GM23338 (cell line): ENCODE measurements around the gene PLEKHG4B. TPM values are rescaled to one million over a fixed set of nuclear protein-coding genes. Genes with fewer than 3 reads are reported as not detected.

Experiments used
- ATAC-seq: fragments of 200-7000 bp; cut with Tn5 transposase; 3 replicates; pipeline ENCODE4 v1.9.1; 2020
- DNase-seq: peaks from one replicate; pipeline ENCODE4 v3.0.0-alpha.2; 2015; ENCODE audit warnings: low spot score
- H2AFZ ChIP-seq: fragments of 200-600 bp; sonication (generic); 2 replicates; pipeline ENCODE4 v1.8.0; 2016; ENCODE audit warnings: antibody characterized with exemption, mild to moderate bottlenecking, moderate library complexity
- H3F3A ChIP-seq: fragments of 200-600 bp; sonication (generic); replicated peaks from 2 replicates; pipeline ENCODE4 v1.8.0; 2017; ENCODE audit warnings: antibody characterized with exemption, mixed run types, low read depth
- H3K27ac ChIP-seq: fragments of 200-600 bp; sonication (generic); 2 replicates; pipeline ENCODE4 v1.6.1; 2016; ENCODE audit warnings: low read depth
- H3K27me3 ChIP-seq: fragments of 200-600 bp; sonication (generic); 2 replicates; pipeline ENCODE4 v1.8.0; 2016; ENCODE audit warnings: mild to moderate bottlenecking, mixed run types, moderate library complexity; ENCODE audit not compliant: insufficient read depth
- H3K36me3 ChIP-seq: fragments of 200-600 bp; sonication (generic); 2 replicates; pipeline ENCODE4 v1.8.0; 2016; ENCODE audit warnings: mild to moderate bottlenecking; ENCODE audit not compliant: insufficient read depth
- H3K4me1 ChIP-seq: fragments of 200-600 bp; sonication (generic); 2 replicates; pipeline ENCODE4 v1.8.0; 2016; ENCODE audit warnings: mild to moderate bottlenecking, moderate library complexity; ENCODE audit not compliant: insufficient read depth
- H3K4me2 ChIP-seq: fragments of 200-600 bp; sonication (generic); 2 replicates; pipeline ENCODE4 v1.7.1; 2017; ENCODE audit warnings: mixed run types
- H3K4me3 ChIP-seq: fragments of 200-600 bp; sonication (generic); 2 replicates; pipeline ENCODE4 v1.6.1; 2016; ENCODE audit warnings: mixed run types
- H3K79me2 ChIP-seq: fragments of 200-600 bp; sonication (generic); replicated peaks from 2 replicates; pipeline ENCODE4 v1.8.0; 2017; ENCODE audit warnings: mild to moderate bottlenecking; ENCODE audit not compliant: insufficient read depth
- H3K9me2 ChIP-seq: fragments of 200-600 bp; sonication (generic); 2 replicates; pipeline ENCODE4 v1.8.0; 2017; ENCODE audit not compliant: insufficient read depth
- H4K20me1 ChIP-seq: fragments of 200-600 bp; sonication (generic); replicated peaks from 2 replicates; pipeline ENCODE4 v1.8.0; 2017; ENCODE audit warnings: mild to moderate bottlenecking; ENCODE audit not compliant: insufficient read depth
- H3K27ac Mint-ChIP-seq: 2 replicates; pipeline ENCODE4 v1.8.0; 2020; ENCODE audit warnings: inconsistent platforms, mild to moderate bottlenecking, moderate library complexity, mixed read lengths
- H3K27me3 Mint-ChIP-seq: 3 replicates; pipeline ENCODE4 v1.8.0; 2022; ENCODE audit warnings: low read depth, mild to moderate bottlenecking, moderate library complexity, mixed read lengths, inconsistent platforms; ENCODE audit not compliant: insufficient read depth, poor library complexity
- H3K36me3 Mint-ChIP-seq: 3 replicates; pipeline ENCODE4 v1.8.0; 2021; ENCODE audit warnings: low read depth, mild to moderate bottlenecking, inconsistent platforms, moderate library complexity, mixed read lengths
- H3K4me1 Mint-ChIP-seq: 3 replicates; pipeline ENCODE4 v1.8.0; 2020; ENCODE audit warnings: mild to moderate bottlenecking, inconsistent platforms, mixed read lengths
- H3K4me3 Mint-ChIP-seq: 3 replicates; pipeline ENCODE4 v1.8.0; 2021; ENCODE audit warnings: moderate library complexity, mild to moderate bottlenecking, inconsistent platforms, mixed read lengths
- H3K9me3 Mint-ChIP-seq: 3 replicates; pipeline ENCODE4 v1.8.0; 2020; ENCODE audit warnings: moderate library complexity, mild to moderate bottlenecking, inconsistent platforms, mixed read lengths
- EZH2phosphoT487 ChIP-seq: fragments of 200-600 bp; sonication (generic); IDR thresholded peaks from one replicate; pipeline ENCODE4 v1.8.1; 2018; ENCODE audit warnings: antibody characterized with exemption; ENCODE audit not compliant: unreplicated experiment
- POLR2AphosphoS5 ChIP-seq: IDR thresholded peaks from 2 replicates; pipeline ENCODE4 v1.6.1; 2016; ENCODE audit warnings: antibody characterized with exemption, low read depth
- STAT1 ChIP-seq: IDR thresholded peaks from one replicate; pipeline ENCODE4 v1.6.1; 2016; ENCODE audit warnings: antibody characterized with exemption; ENCODE audit not compliant: unreplicated experiment
- polyA plus RNA-seq: library from polyadenylated mRNA; unstranded; fragments of >200 nt; fragmentation: Nextera tagmentation; extraction: Ambion mirVana; gene quantifications from 2 replicates; pipeline ENCODE4 v1.2.1, GENCODE V29; 2016
- total RNA-seq: library from RNA; depleted of rRNA; stranded (reverse); fragments of >200 nt; shearing (Covaris generic); gene quantifications from 2 replicates; pipeline ENCODE4 v1.2.3, GENCODE V29; 2014
- TF ChIP-seq, protein P1 (sequence below): IDR thresholded peaks from one replicate; pipeline ENCODE4 v1.6.1; 2018; ENCODE audit warnings: antibody characterized with exemption; ENCODE audit not compliant: unreplicated experiment
- TF ChIP-seq, protein P2 (sequence below): fragments of 250-450 bp; sonication (Bioruptor Pico); IDR thresholded peaks from 2 replicates; pipeline ENCODE4 v1.5.0; 2020; ENCODE audit warnings: mild to moderate bottlenecking, moderate library complexity
- TF ChIP-seq, protein P3 (sequence below), 2 experiments: fragments of 200-600 bp in 1 of 2; sonication (generic) in 1 of 2; conservative IDR thresholded peaks; 2 replicates each; pipeline versions ENCODE4 v1.5.1 to v1.6.1; 2016 to 2017; ENCODE audit warnings: antibody characterized with exemption in 2 of 2, low read depth in 2 of 2, mild to moderate bottlenecking in 2 of 2, moderate library complexity in 1 of 2

Gene PLEKHG4B
- total and polyA plus RNA-seq, 2 experiments from 2014 or later = 33.5 to 54.8 TPM

DNA sequence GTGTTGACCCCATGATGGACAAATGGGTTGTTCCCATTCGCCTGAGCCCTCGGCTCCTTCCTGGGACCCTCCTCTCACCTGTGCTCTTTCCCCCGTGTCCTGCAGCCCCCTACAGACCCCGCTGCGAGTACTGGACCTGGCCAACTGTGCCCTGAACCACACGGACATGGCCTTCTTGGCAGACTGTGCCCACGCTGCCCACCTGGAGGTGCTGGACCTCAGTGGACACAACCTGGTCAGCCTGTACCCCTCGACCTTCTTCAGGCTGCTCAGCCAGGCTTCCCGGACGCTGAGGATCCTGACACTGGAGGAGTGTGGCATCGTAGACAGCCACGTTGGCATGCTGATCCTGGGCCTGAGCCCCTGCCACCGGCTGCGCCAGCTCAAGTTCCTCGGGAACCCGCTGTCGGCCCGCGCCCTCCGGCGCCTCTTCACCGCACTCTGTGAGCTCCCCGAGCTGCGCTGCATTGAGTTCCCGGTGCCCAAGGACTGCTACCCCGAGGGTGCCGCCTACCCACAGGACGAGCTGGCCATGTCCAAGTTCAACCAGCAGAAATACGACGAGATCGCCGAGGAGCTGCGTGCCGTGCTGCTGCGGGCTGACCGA is 102.7 kb downstream of the PLEKHG4B start (continued):
- TF ChIP-seq, protein P1, sequence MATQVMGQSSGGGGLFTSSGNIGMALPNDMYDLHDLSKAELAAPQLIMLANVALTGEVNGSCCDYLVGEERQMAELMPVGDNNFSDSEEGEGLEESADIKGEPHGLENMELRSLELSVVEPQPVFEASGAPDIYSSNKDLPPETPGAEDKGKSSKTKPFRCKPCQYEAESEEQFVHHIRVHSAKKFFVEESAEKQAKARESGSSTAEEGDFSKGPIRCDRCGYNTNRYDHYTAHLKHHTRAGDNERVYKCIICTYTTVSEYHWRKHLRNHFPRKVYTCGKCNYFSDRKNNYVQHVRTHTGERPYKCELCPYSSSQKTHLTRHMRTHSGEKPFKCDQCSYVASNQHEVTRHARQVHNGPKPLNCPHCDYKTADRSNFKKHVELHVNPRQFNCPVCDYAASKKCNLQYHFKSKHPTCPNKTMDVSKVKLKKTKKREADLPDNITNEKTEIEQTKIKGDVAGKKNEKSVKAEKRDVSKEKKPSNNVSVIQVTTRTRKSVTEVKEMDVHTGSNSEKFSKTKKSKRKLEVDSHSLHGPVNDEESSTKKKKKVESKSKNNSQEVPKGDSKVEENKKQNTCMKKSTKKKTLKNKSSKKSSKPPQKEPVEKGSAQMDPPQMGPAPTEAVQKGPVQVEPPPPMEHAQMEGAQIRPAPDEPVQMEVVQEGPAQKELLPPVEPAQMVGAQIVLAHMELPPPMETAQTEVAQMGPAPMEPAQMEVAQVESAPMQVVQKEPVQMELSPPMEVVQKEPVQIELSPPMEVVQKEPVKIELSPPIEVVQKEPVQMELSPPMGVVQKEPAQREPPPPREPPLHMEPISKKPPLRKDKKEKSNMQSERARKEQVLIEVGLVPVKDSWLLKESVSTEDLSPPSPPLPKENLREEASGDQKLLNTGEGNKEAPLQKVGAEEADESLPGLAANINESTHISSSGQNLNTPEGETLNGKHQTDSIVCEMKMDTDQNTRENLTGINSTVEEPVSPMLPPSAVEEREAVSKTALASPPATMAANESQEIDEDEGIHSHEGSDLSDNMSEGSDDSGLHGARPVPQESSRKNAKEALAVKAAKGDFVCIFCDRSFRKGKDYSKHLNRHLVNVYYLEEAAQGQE = no peak
- TF ChIP-seq, protein P2, sequence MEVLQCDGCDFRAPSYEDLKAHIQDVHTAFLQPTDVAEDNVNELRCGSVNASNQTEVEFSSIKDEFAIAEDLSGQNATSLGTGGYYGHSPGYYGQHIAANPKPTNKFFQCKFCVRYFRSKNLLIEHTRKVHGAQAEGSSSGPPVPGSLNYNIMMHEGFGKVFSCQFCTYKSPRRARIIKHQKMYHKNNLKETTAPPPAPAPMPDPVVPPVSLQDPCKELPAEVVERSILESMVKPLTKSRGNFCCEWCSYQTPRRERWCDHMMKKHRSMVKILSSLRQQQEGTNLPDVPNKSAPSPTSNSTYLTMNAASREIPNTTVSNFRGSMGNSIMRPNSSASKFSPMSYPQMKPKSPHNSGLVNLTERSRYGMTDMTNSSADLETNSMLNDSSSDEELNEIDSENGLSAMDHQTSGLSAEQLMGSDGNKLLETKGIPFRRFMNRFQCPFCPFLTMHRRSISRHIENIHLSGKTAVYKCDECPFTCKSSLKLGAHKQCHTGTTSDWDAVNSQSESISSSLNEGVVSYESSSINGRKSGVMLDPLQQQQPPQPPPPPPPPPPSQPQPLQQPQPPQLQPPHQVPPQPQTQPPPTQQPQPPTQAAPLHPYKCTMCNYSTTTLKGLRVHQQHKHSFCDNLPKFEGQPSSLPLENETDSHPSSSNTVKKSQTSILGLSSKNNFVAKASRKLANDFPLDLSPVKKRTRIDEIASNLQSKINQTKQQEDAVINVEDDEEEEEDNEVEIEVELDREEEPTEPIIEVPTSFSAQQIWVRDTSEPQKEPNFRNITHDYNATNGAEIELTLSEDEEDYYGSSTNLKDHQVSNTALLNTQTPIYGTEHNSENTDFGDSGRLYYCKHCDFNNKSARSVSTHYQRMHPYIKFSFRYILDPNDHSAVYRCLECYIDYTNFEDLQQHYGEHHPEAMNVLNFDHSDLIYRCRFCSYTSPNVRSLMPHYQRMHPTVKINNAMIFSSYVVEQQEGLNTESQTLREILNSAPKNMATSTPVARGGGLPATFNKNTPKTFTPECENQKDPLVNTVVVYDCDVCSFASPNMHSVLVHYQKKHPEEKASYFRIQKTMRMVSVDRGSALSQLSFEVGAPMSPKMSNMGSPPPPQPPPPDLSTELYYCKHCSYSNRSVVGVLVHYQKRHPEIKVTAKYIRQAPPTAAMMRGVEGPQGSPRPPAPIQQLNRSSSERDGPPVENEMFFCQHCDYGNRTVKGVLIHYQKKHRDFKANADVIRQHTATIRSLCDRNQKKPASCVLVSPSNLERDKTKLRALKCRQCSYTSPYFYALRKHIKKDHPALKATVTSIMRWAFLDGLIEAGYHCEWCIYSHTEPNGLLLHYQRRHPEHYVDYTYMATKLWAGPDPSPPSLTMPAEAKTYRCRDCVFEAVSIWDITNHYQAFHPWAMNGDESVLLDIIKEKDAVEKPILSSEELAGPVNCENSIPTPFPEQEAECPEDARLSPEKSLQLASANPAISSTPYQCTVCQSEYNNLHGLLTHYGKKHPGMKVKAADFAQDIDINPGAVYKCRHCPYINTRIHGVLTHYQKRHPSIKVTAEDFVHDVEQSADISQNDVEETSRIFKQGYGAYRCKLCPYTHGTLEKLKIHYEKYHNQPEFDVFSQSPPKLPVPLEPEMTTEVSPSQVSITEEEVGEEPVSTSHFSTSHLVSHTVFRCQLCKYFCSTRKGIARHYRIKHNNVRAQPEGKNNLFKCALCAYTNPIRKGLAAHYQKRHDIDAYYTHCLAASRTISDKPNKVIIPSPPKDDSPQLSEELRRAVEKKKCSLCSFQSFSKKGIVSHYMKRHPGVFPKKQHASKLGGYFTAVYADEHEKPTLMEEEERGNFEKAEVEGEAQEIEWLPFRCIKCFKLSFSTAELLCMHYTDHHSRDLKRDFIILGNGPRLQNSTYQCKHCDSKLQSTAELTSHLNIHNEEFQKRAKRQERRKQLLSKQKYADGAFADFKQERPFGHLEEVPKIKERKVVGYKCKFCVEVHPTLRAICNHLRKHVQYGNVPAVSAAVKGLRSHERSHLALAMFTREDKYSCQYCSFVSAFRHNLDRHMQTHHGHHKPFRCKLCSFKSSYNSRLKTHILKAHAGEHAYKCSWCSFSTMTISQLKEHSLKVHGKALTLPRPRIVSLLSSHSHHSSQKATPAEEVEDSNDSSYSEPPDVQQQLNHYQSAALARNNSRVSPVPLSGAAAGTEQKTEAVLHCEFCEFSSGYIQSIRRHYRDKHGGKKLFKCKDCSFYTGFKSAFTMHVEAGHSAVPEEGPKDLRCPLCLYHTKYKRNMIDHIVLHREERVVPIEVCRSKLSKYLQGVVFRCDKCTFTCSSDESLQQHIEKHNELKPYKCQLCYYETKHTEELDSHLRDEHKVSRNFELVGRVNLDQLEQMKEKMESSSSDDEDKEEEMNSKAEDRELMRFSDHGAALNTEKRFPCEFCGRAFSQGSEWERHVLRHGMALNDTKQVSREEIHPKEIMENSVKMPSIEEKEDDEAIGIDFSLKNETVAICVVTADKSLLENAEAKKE (CRISPR knock-in tag) = no peak
- no peak for TF ChIP-seq POLR2AphosphoS5

DNA sequence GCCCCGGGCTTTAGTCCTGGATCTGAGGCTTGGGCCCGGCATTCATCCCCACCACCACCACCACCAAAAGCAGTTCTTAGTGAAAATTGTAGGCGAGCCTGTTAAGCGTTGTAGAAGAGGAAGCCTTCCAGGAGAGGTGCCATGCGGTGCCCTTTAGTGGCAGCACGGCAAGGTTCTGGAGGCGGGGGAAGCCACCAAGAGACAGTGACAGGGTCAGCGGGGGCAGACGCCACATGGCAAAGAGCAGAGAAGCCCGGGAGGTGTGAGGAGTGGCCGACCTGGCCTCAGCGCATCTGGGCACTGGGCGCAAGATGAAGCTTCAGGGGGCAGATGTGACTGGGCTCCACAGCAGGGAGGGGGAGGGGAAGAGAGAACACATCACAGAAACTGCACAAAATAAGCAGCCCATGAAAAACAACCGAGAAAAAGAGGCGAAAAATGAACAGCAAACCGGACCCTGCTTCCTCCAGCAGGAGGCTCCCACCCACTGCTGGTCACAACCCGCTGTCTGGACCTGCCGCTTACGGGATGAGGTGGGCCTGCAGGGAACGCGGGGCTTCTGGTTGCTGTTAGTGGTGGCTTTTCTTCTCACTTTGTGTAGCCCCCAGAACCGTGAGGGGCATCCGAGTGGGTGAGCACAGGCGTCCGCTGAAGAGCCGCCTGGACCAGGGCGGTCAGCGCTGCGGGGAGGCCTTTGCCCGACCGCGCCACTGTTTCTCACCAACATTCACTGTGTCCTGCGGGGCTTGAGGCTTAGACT is 103.6 kb downstream of the PLEKHG4B start:
- H3K4me1 Mint-ChIP-seq = peaks cover 5% of the 10 kb centered on the region
- Histone ChIP-seq H3K4me2 (no peak overlapping the region), H2AFZ (no peak overlapping the region), H3K9me2 (no peaks in the 10 kb centered on the region), H3K4me1 (no peaks in the 10 kb centered on the region), H3K36me3 (no peaks in the 10 kb centered on the region), H3K4me3 (no peak overlapping the region), H3F3A (no peaks in the 10 kb centered on the region), H4K20me1 (no peaks in the 10 kb centered on the region; the same call in 1 of the 2 replicates), H3K27me3 (no peaks in the 10 kb centered on the region), H3K79me2 (no peaks in the 10 kb centered on the region), H3K27ac (no peak overlapping the region)
- DNase-seq (peak; percentile 45), ATAC-seq (peak; percentile 22)
- peak overlapping the region; percentile 39 for H3K27ac Mint-ChIP-seq
- peaks cover 11% of the 10 kb centered on the region for H3K27me3 Mint-ChIP-seq
- no peaks in the 10 kb centered on the region for H3K9me3 Mint-ChIP-seq
- TF ChIP-seq, protein P3, sequence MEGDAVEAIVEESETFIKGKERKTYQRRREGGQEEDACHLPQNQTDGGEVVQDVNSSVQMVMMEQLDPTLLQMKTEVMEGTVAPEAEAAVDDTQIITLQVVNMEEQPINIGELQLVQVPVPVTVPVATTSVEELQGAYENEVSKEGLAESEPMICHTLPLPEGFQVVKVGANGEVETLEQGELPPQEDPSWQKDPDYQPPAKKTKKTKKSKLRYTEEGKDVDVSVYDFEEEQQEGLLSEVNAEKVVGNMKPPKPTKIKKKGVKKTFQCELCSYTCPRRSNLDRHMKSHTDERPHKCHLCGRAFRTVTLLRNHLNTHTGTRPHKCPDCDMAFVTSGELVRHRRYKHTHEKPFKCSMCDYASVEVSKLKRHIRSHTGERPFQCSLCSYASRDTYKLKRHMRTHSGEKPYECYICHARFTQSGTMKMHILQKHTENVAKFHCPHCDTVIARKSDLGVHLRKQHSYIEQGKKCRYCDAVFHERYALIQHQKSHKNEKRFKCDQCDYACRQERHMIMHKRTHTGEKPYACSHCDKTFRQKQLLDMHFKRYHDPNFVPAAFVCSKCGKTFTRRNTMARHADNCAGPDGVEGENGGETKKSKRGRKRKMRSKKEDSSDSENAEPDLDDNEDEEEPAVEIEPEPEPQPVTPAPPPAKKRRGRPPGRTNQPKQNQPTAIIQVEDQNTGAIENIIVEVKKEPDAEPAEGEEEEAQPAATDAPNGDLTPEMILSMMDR (conservative IDR thresholded peaks at IDR 0.05; ENCODE audit: low read depth in 2 of 2) = peak; percentile 24 to 61; a peak in 3 of 4 replicates
- TF ChIP-seq EZH2phosphoT487 (no peak), STAT1 (no peak)
- H3K36me3 Mint-ChIP-seq = no peaks in the 10 kb centered on the region; the same call in 2 of the 3 replicates
- H3K4me3 Mint-ChIP-seq = no peak overlapping the region; the same call in 2 of the 3 replicates
